Neural cell (in vitro differentiated cells): Measurements from ENCODE around the gene E2F1. TPM values are rescaled to one million over a fixed set of nuclear protein-coding genes. Genes with fewer than 3 reads are reported as not detected.

Experiments used
- H2AFZ ChIP-seq: fragments of 200-600, 300-800 bp; sonication (generic), shearing (Covaris generic); 2 replicates; pipeline ENCODE4 v1.6.0; 2014; ENCODE audit warnings: low read depth, mild to moderate bottlenecking, antibody characterized with exemption, low read length, moderate library complexity
- H3F3A ChIP-seq: fragments of 200-600 bp; shearing (Covaris generic); 2 replicates; pipeline ENCODE4 v1.6.1; 2016; ENCODE audit warnings: mild to moderate bottlenecking, moderate library complexity, mixed read lengths, antibody characterized with exemption, low read length; ENCODE audit not compliant: insufficient read depth, poor library complexity, severe bottlenecking
- H3K27ac ChIP-seq: fragments of 200-600, 300-800 bp; sonication (generic), shearing (Covaris generic); 2 replicates; pipeline ENCODE4 v1.5.1; 2014; ENCODE audit warnings: mild to moderate bottlenecking, low read length, moderate library complexity
- H3K27me3 ChIP-seq: fragments of 300-800, 200-600 bp; sonication (generic), shearing (Covaris generic); 2 replicates; pipeline ENCODE4 v1.6.0; 2014; ENCODE audit warnings: mild to moderate bottlenecking, low read depth, low read length, moderate library complexity; ENCODE audit not compliant: insufficient read depth
- H3K36me3 ChIP-seq: fragments of 300-800, 200-600 bp; sonication (generic), shearing (Covaris generic); 2 replicates; pipeline ENCODE4 v1.5.1; 2014; ENCODE audit warnings: mild to moderate bottlenecking, antibody characterized with exemption, low read length, moderate library complexity; ENCODE audit not compliant: insufficient read depth
- H3K4me2 ChIP-seq: fragments of 300-800, 200-600 bp; sonication (generic), shearing (Covaris generic); 2 replicates; pipeline ENCODE4 v1.6.0; 2014; ENCODE audit warnings: mild to moderate bottlenecking, low read length
- H3K4me3 ChIP-seq: fragments of 300-800, 200-600 bp; sonication (generic), shearing (Covaris generic); 2 replicates; pipeline ENCODE4 v1.5.1; 2014; ENCODE audit warnings: mild to moderate bottlenecking, low read length, moderate library complexity
- H3K79me2 ChIP-seq: fragments of 200-600 bp; shearing (Covaris generic); replicated peaks from 2 replicates; pipeline ENCODE4 v1.6.0; 2014; ENCODE audit warnings: mild to moderate bottlenecking, low read length, moderate library complexity; ENCODE audit not compliant: insufficient read depth
- H3K9ac ChIP-seq: fragments of 300-800, 200-600 bp; sonication (generic), shearing (Covaris generic); 2 replicates; pipeline ENCODE4 v1.6.1; 2016; ENCODE audit warnings: mild to moderate bottlenecking, low read length, mixed read lengths
- H3K9me2 ChIP-seq: fragments of 200-600 bp; shearing (Covaris generic); 2 replicates; pipeline ENCODE4 v1.6.1; 2016; ENCODE audit warnings: mild to moderate bottlenecking, low read length, mixed read lengths; ENCODE audit not compliant: insufficient read depth
- H3K9me3 ChIP-seq: fragments of 200-600, 300-800 bp; sonication (generic), shearing (Covaris generic); 2 replicates; pipeline ENCODE4 v1.6.1; 2016; ENCODE audit warnings: mild to moderate bottlenecking, mixed run types, low read length, moderate library complexity, mixed read lengths
- H4K20me1 ChIP-seq: fragments of 200-600 bp; shearing (Covaris generic); 2 replicates; pipeline ENCODE4 v1.6.1; 2016; ENCODE audit warnings: mild to moderate bottlenecking, mixed run types; ENCODE audit not compliant: insufficient read depth
- EP300 ChIP-seq: fragments of 450-650 bp; conservative IDR thresholded peaks from 2 replicates; pipeline ENCODE4 v1.6.1; 2014; ENCODE audit warnings: antibody characterized with exemption, mild to moderate bottlenecking, moderate library complexity; ENCODE audit not compliant: poor library complexity, severe bottlenecking
- EZH2 ChIP-seq: fragments of 200-600, 300-800 bp; shearing (Covaris generic), sonication (generic); IDR thresholded peaks from 2 replicates; pipeline ENCODE4 v1.6.1; 2014; ENCODE audit warnings: antibody characterized with exemption, low read length, borderline replicate concordance, mild to moderate bottlenecking; ENCODE audit not compliant: insufficient read depth, poor library complexity, severe bottlenecking
- MXI1 ChIP-seq: fragments of 450-650 bp; conservative IDR thresholded peaks from 2 replicates; pipeline ENCODE4 v1.6.1; 2014; ENCODE audit warnings: antibody characterized with exemption, mild to moderate bottlenecking; ENCODE audit not compliant: poor library complexity, severe bottlenecking
- POLR2AphosphoS5 ChIP-seq: IDR thresholded peaks from 2 replicates; pipeline ENCODE4 v1.6.1; 2012
- RAD21 ChIP-seq: fragments of 450-650 bp; conservative IDR thresholded peaks from 2 replicates; pipeline ENCODE4 v1.6.1; 2014; ENCODE audit warnings: antibody characterized with exemption, mild to moderate bottlenecking, moderate library complexity
- SMC3 ChIP-seq: fragments of 450-650 bp; conservative IDR thresholded peaks from 2 replicates; pipeline ENCODE4 v1.6.1; 2014; ENCODE audit warnings: antibody characterized with exemption, mild to moderate bottlenecking, moderate library complexity; ENCODE audit not compliant: poor library complexity
- TAF1 ChIP-seq: IDR thresholded peaks from 2 replicates; pipeline ENCODE4 v1.6.1; 2012; ENCODE audit warnings: low read depth
- polyA plus RNA-seq: library from polyadenylated mRNA; depleted of rRNA; stranded (reverse); fragments of >200 nt; gene quantifications from 2 replicates; pipeline ENCODE4 v1.2.3, GENCODE V29; 2014
- TF ChIP-seq, protein P1 (sequence below): fragments of 450-650 bp; IDR thresholded peaks from 2 replicates; pipeline ENCODE4 v1.5.1; 2014; ENCODE audit warnings: antibody characterized with exemption, mild to moderate bottlenecking, moderate library complexity; ENCODE audit not compliant: poor library complexity, severe bottlenecking
- TF ChIP-seq, protein P2 (sequence below): IDR thresholded peaks from 2 replicates; pipeline ENCODE4 v1.6.1; 2012; ENCODE audit warnings: borderline replicate concordance

The E2F1 gene
- polyA plus RNA-seq, 1 donor from 2014 or later = 2.3 TPM

DNA sequence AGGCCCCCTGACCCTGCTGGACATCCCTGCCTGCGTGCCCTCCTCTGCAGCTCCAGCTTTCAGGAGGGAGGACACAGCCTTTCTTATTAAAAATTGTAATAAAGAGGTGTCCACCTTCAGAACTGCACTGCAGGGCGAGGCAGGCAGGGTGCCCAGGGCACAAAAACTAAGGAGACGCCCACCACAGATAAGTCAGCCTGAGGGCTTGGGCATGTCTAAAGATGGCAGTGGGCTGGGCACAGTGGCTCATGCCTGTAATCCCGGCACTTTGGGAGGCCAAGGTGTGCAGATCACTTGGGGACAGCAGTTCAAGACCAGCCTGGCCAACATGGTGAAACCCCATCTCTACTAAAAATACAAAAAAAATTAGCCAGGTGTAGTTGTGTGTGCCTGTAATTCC lies 31.0 kb downstream of the E2F1 start:
- Histone ChIP-seq H3K27me3 (no peaks in the 10 kb centered on the region), H3K9me2 (no peaks in the 10 kb centered on the region), H4K20me1 (no peaks in the 10 kb centered on the region), H3K36me3 (no peaks in the 10 kb centered on the region), H3K4me3 (no peak overlapping the region), H3K27ac (no peak overlapping the region), H3F3A (no peaks in the 10 kb centered on the region), H3K9ac (no peak overlapping the region), H3K9me3 (no peaks in the 10 kb centered on the region), H3K4me2 (no peak overlapping the region), H2AFZ (no peak overlapping the region), H3K79me2 (no peaks in the 10 kb centered on the region)
- TF ChIP-seq TAF1 (no peak), RAD21 (no peak)
- TF ChIP-seq, protein P1, sequence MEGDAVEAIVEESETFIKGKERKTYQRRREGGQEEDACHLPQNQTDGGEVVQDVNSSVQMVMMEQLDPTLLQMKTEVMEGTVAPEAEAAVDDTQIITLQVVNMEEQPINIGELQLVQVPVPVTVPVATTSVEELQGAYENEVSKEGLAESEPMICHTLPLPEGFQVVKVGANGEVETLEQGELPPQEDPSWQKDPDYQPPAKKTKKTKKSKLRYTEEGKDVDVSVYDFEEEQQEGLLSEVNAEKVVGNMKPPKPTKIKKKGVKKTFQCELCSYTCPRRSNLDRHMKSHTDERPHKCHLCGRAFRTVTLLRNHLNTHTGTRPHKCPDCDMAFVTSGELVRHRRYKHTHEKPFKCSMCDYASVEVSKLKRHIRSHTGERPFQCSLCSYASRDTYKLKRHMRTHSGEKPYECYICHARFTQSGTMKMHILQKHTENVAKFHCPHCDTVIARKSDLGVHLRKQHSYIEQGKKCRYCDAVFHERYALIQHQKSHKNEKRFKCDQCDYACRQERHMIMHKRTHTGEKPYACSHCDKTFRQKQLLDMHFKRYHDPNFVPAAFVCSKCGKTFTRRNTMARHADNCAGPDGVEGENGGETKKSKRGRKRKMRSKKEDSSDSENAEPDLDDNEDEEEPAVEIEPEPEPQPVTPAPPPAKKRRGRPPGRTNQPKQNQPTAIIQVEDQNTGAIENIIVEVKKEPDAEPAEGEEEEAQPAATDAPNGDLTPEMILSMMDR = no peak

DNA sequence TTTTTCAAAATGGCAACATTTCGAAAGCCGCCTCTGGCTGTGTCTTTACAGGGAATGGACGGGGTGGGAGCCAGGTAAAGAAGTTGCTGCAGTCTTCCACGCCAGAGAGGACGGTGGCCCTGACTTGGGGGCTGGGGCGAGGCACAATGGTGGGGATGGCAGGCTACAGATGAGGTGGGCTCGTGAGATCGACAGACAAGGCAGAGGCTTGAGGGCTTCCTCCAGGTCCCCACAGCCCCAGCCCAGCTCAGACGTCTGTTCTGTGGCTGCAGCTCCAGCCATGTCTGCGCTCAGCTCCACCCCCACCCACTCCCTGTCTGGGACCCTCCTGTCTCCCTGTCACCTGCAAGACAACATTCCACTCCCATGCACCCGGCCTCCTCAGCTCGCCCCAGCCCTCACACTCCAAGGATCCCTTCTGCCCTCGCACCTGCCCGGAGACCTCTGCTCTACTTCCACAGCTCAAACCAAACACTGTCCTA lies 31.5 kb downstream of the E2F1 start:
- no peak overlapping the region for H3K27ac ChIP-seq
- TF ChIP-seq TAF1 (no peak), SMC3 (no peak), MXI1 (no peak), EP300 (no peak), EZH2 (no peak), RAD21 (no peak), POLR2AphosphoS5 (no peak)
- TF ChIP-seq, protein P2, sequence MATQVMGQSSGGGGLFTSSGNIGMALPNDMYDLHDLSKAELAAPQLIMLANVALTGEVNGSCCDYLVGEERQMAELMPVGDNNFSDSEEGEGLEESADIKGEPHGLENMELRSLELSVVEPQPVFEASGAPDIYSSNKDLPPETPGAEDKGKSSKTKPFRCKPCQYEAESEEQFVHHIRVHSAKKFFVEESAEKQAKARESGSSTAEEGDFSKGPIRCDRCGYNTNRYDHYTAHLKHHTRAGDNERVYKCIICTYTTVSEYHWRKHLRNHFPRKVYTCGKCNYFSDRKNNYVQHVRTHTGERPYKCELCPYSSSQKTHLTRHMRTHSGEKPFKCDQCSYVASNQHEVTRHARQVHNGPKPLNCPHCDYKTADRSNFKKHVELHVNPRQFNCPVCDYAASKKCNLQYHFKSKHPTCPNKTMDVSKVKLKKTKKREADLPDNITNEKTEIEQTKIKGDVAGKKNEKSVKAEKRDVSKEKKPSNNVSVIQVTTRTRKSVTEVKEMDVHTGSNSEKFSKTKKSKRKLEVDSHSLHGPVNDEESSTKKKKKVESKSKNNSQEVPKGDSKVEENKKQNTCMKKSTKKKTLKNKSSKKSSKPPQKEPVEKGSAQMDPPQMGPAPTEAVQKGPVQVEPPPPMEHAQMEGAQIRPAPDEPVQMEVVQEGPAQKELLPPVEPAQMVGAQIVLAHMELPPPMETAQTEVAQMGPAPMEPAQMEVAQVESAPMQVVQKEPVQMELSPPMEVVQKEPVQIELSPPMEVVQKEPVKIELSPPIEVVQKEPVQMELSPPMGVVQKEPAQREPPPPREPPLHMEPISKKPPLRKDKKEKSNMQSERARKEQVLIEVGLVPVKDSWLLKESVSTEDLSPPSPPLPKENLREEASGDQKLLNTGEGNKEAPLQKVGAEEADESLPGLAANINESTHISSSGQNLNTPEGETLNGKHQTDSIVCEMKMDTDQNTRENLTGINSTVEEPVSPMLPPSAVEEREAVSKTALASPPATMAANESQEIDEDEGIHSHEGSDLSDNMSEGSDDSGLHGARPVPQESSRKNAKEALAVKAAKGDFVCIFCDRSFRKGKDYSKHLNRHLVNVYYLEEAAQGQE = no peak
- TF ChIP-seq, protein P1 = no peak
- no peaks in the 10 kb centered on the region for H3F3A ChIP-seq

More for the DNA sequence above, 31.5 kb downstream of the E2F1 start:
- Histone ChIP-seq H3K4me2 (no peak overlapping the region), H3K9me3 (no peaks in the 10 kb centered on the region), H3K9ac (no peak overlapping the region), H3K27me3 (no peaks in the 10 kb centered on the region), H3K36me3 (no peaks in the 10 kb centered on the region), H2AFZ (no peak overlapping the region), H3K9me2 (no peaks in the 10 kb centered on the region), H4K20me1 (no peaks in the 10 kb centered on the region), H3K4me3 (no peak overlapping the region), H3K79me2 (no peaks in the 10 kb centered on the region)
